Astrocyte of the cerebellum (primary cell): Measurements from ENCODE around the gene PTPN3.
"Not testable (repeated sequence)": the region's sequence is repeated elsewhere in the genome, so short reads cannot be mapped to it uniquely, and the experiment has no call there.

Source experiments
- DNase-seq: peaks from one replicate; pipeline ENCODE4 v3.0.0-alpha.2; 2011; ENCODE audit warnings: low read depth
- H3K4me3 ChIP-seq: 2 replicates; pipeline ENCODE4 v1.5.1; 2011; ENCODE audit warnings: mild to moderate bottlenecking, low read depth, low read length, moderate library complexity
- in situ Hi-C: cut with HindIII; loops from 2 replicates; pipeline ENCODE4 v1.10.0; 2017; ENCODE audit warnings: low sequenced_read_pairs
- TF ChIP-seq, protein P1 (sequence below): IDR thresholded peaks from 2 replicates; pipeline ENCODE4 v1.5.1; 2012; ENCODE audit warnings: low read length, low read depth, moderate library complexity, mild to moderate bottlenecking; ENCODE audit errors: missing control alignments

PTPN3 gene

DNA sequence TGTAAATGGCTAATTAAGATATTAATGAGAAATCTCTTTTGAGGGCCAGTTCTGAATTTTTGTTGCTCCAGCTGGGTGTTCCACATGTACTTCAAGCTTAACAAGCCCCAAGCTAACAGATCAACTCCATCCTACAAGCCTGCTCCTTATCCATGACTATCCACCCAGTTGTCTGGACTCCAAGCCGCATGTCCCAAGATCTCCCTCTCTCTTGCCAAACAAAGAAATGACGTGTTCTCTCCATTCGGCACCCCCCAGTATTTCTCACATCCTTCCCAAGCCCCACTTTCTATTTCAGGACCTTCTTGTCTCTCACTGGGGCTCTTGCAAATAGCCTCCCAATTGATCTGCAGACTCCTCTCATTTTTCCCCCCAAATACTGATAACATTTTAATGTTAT is 15.8 kb upstream of the PTPN3 start:
- H3K4me3 ChIP-seq: no peak overlapping the region
- TF ChIP-seq, protein P1, sequence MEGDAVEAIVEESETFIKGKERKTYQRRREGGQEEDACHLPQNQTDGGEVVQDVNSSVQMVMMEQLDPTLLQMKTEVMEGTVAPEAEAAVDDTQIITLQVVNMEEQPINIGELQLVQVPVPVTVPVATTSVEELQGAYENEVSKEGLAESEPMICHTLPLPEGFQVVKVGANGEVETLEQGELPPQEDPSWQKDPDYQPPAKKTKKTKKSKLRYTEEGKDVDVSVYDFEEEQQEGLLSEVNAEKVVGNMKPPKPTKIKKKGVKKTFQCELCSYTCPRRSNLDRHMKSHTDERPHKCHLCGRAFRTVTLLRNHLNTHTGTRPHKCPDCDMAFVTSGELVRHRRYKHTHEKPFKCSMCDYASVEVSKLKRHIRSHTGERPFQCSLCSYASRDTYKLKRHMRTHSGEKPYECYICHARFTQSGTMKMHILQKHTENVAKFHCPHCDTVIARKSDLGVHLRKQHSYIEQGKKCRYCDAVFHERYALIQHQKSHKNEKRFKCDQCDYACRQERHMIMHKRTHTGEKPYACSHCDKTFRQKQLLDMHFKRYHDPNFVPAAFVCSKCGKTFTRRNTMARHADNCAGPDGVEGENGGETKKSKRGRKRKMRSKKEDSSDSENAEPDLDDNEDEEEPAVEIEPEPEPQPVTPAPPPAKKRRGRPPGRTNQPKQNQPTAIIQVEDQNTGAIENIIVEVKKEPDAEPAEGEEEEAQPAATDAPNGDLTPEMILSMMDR: no peak
- DNase-seq: no peak
- in situ Hi-C loops: no loop called here

- H3K4me3 ChIP-seq: no peak overlapping the region
- no peak for DNase-seq
- in situ Hi-C loops: no loop called here
- TF ChIP-seq, protein P1: no peak
Observed at GRCh38 chr9:109512170-109512756, 14.2 kb upstream of the PTPN3 start.

DNA sequence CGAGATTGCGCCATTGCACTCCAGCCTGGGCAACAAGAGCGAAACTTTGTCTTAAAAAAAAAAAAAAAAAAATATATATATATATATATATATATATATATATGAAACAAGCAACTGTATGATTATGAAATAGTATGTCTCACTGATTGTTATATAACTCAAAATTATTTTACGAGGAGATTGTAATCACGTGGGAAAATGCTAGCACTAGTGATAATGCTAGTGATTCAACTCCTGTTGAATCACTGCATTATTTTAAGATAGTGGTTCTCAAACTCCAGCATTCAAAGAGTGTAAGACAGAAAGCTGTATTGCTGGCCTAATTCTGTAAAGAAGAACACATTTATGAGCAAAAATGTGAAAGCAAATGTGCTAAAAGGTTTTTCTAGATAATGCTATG is 12.4 kb upstream of the PTPN3 start:
- in situ Hi-C loops: no loop called here
- TF ChIP-seq, protein P1: no peak
- no peak overlapping the region for H3K4me3 ChIP-seq
- DNase-seq: no peak

DNA sequence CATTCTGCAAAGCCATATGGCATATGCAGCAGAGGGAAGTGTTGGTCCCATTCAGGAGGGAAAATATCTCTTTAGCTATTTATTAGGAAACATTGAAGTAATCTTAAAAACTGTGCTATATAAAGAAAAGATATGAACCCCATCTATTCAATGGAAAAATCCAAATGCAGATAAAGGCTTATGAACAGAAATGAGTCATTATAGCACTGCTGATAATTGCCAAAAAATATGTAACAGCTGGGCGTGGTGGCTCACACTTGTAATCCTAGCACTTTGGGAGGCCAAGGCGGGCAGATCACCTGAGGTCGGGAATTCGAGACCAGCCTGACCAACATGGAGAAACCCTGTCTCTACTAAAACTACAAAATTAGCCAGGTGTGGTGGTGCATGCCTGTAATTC is 11.9 kb upstream of the PTPN3 start:
- H3K4me3 ChIP-seq, in situ Hi-C loops, DNase-seq: not testable (repeated sequence)

- TF ChIP-seq, protein P1: no peak
- no peak for DNase-seq
- in situ Hi-C loops: no loop called here
Observed at GRCh38 chr9:109509611-109510010, 11.5 kb upstream of the PTPN3 start.

GRCh38 chr9:109507421-109507838 is 9.3 kb upstream of the PTPN3 start:
- DNase-seq: peak; percentile 9
- in situ Hi-C loops: no loop called here
- H3K4me3 ChIP-seq: no peak overlapping the region
- TF ChIP-seq, protein P1: no peak

More at GRCh38 chr9:109509611-109510010, 11.5 kb upstream of the PTPN3 start:
- H3K4me3 ChIP-seq: no peak overlapping the region

DNA sequence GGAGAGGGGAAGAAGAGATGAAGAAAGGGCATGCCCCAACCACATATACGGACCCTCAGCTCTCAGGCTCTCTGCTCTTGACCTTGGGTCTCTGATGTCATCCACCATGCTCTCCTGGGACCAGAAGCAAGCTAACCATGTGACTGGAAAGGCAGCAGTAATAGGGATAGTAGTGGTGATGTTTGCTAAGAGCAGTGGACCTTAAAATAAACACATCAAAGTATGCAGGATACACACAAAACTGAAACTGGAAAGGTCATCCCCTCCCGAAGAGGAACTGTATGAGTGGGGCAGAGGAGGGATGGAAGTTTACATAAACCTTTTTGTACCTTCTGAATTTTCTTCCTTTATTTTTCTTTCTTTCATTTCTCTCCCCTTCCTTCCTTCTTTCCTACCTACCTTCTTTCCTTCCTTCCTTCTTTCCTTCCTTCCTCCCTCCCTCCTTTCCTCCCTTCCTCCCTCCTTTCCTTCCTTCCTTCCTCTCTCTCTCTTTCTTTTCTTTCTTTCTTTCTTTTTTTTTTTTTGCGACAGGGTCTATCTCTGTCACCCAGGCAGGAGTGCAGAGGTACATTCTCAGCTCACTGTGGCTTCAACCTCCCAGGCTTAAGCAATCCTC is 8.1 kb upstream of the PTPN3 start:
- in situ Hi-C loops: no loop called here
- TF ChIP-seq, protein P1: no peak
- DNase-seq: no peak
- H3K4me3 ChIP-seq: no peak overlapping the region
